ENCODE measurements around the gene CALHM4.

DNA sequence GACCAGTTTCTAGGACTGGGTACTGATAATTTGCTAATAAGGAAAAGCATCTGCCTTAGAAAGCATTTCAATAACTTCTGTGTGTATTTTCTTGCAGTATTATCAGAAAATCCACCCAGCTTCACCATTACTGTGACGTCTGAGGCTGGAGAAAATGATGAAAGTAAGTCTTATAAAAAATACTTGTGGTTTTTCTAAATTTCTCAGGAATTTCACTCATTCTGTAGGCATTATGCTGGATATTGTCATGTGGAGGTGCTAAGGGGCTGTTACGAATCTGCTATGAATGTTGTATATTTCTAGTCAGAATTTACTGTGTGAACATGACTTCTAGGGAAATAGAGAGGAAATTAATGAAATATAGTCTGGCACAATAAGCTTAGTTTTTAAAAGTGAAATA lies 26.6 kb downstream of the CALHM4 start:
- no peak for TF ChIP-seq EZH2 (IDR thresholded peaks at IDR 0.05; ENCODE audit: low read length, unreplicated experiment)
- TF ChIP-seq, protein P1, sequence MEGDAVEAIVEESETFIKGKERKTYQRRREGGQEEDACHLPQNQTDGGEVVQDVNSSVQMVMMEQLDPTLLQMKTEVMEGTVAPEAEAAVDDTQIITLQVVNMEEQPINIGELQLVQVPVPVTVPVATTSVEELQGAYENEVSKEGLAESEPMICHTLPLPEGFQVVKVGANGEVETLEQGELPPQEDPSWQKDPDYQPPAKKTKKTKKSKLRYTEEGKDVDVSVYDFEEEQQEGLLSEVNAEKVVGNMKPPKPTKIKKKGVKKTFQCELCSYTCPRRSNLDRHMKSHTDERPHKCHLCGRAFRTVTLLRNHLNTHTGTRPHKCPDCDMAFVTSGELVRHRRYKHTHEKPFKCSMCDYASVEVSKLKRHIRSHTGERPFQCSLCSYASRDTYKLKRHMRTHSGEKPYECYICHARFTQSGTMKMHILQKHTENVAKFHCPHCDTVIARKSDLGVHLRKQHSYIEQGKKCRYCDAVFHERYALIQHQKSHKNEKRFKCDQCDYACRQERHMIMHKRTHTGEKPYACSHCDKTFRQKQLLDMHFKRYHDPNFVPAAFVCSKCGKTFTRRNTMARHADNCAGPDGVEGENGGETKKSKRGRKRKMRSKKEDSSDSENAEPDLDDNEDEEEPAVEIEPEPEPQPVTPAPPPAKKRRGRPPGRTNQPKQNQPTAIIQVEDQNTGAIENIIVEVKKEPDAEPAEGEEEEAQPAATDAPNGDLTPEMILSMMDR (conservative IDR thresholded peaks at IDR 0.05; ENCODE audit: low read depth, low read length), result no peak
